Fibroblast of mammary gland (primary cell): ENCODE measurements around the gene NCS1.

Experiments used
- DNase-seq: peaks from one replicate; pipeline ENCODE4 v3.0.0-alpha.2; 2010; ENCODE audit warnings: low read depth
- H3K4me3 ChIP-seq: 2 replicates; pipeline ENCODE4 v1.5.1; 2011; ENCODE audit warnings: low read depth, mild to moderate bottlenecking, low read length, moderate library complexity; ENCODE audit not compliant: control insufficient read depth
- CTCF ChIP-seq: conservative IDR thresholded peaks from 2 replicates; pipeline ENCODE4 v1.5.1; 2011; ENCODE audit warnings: low read depth, low read length, inconsistent platforms; ENCODE audit not compliant: control insufficient read depth, insufficient read depth

Gene NCS1

GRCh38 chr9:130212543-130213297, 40.5 kb downstream of the NCS1 start:
- H3K4me3 ChIP-seq, result no peak overlapping the region
- TF ChIP-seq CTCF, result no peak
- DNase-seq, result no peak

GRCh38 chr9:130213911-130214761, 41.9 kb downstream of the NCS1 start:
- TF ChIP-seq CTCF, result no peak
- no peak overlapping the region for H3K4me3 ChIP-seq
- DNase-seq, result no peak

- no peak for TF ChIP-seq CTCF
- no peak overlapping the region for H3K4me3 ChIP-seq
- no peak for DNase-seq
These were observed 42.7 kb downstream of the NCS1 start for GRCh38 chr9:130214776-130215340.

GRCh38 chr9:130215341-130216119, 43.3 kb downstream of the NCS1 start:
- H3K4me3 ChIP-seq, result no peak overlapping the region
- peak; percentile 33 for DNase-seq
- TF ChIP-seq CTCF, result no peak

- DNase-seq, result no peak
- H3K4me3 ChIP-seq, result no peak overlapping the region
- no peak for TF ChIP-seq CTCF
These were observed 45.6 kb downstream of the NCS1 start for GRCh38 chr9:130217838-130218237.

GRCh38 chr9:130219661-130220096, 47.5 kb downstream of the NCS1 start:
- TF ChIP-seq CTCF, result no peak
- DNase-seq, result no peak
- no peak overlapping the region for H3K4me3 ChIP-seq
